K562 (cell line): ENCODE data around the gene TNPO3. TPM values are rescaled to one million over a fixed set of nuclear protein-coding genes. Genes with fewer than 3 reads are reported as not detected.
A peak's percentile ranks its signal among the peaks of the same experiment; 100 is the strongest.

Source experiments
- ATAC-seq: fragments of 200-7000 bp; cut with Tn5 transposase; 3 replicates; pipeline ENCODE4 v1.9.1; 2020; ENCODE audit warnings: moderate library complexity
- BruUV-seq: library from RNA; stranded (reverse); fragments of 400-500 nt; replicated peaks from 2 replicates; lab custom pipeline; 2021; lab: Mats Ljungman, UMichigan
- CTCF ChIA-PET: fragments of 300-600 bp; formaldehyde crosslinking; extraction: SDS; loops from one replicate; lab custom pipeline; 2021; ENCODE audit warnings: low intra/inter-chr PET ratio; lab: Yijun Ruan, JAX
- POLR2A ChIA-PET: fragments of 300-600, 350-650 bp; sonication (Branson Sonifier 250); formaldehyde crosslinking; extraction: SDS; loops from one replicate; lab custom pipeline; 2021; ENCODE audit warnings: antibody characterized with exemption, inconsistent platforms; lab: Yijun Ruan, JAX
- DNase-seq, 4 experiments: peaks; one replicate each; pipeline versions ENCODE4 v3.0.0 to v3.0.0-alpha.2; 2011 to 2018; ENCODE audit warnings: low spot score in 3 of 4, mixed read lengths in 3 of 4; ENCODE audit errors: extremely low read depth in 1 of 4
- FAIRE-seq: peaks from 2 replicates; lab custom pipeline; 2011; peaks lifted over from hg19 to GRCh38; lab: Jason Lieb, UNC
- H2AFZ ChIP-seq: 2 replicates; pipeline ENCODE4 v1.6.0; 2011; ENCODE audit warnings: low read depth, low read length, control low read depth, inconsistent platforms
- H3K27ac ChIP-seq: fragments of 200-600 bp; 3 replicates; pipeline ENCODE4 v1.8.0; 2011; ENCODE audit warnings: low read depth, mild to moderate bottlenecking, control low read depth, inconsistent platforms, low read length, moderate library complexity, mixed read lengths; ENCODE audit errors: extremely low read depth
- H3K27me3 ChIP-seq, 2 experiments: fragments of 300-600 bp in 1 of 2; 2 replicates in 1 of 2; 3 replicates in 1 of 2; pipeline versions ENCODE4 v1.6.0 to v1.8.0; 2011; ENCODE audit warnings: inconsistent platforms in 2 of 2, low read length in 2 of 2, mild to moderate bottlenecking in 1 of 2, mixed read lengths in 1 of 2, moderate library complexity in 1 of 2; ENCODE audit not compliant: control insufficient read depth in 2 of 2, insufficient read depth in 2 of 2
- H3K36me3 ChIP-seq: fragments of 300-600 bp; 3 replicates; pipeline ENCODE4 v1.8.0; 2011; ENCODE audit warnings: mild to moderate bottlenecking, low read length, inconsistent platforms; ENCODE audit not compliant: control insufficient read depth, insufficient read depth
- H3K4me1 ChIP-seq, 2 experiments: fragments of 200-600 bp in 1 of 2; replicated peaks in 1 of 2; 2 replicates in 1 of 2; 3 replicates in 1 of 2; pipeline versions ENCODE4 v1.5.1 to v1.8.0; 2011; ENCODE audit warnings: inconsistent platforms in 2 of 2, low read length in 2 of 2, mild to moderate bottlenecking in 1 of 2, mixed read lengths in 1 of 2, moderate library complexity in 1 of 2; ENCODE audit not compliant: control insufficient read depth in 2 of 2, insufficient read depth in 2 of 2
- H3K4me2 ChIP-seq: 2 replicates; pipeline ENCODE4 v1.6.1; 2011; ENCODE audit warnings: low read length, control low read depth, inconsistent platforms, mixed read lengths; ENCODE audit not compliant: insufficient read depth
- H3K4me3 ChIP-seq: fragments of 200-600 bp; sonication (generic), shearing (Covaris generic); 2 replicates; pipeline ENCODE4 v1.5.1; 2016; ENCODE audit warnings: control low read depth, inconsistent platforms
- H3K79me2 ChIP-seq: fragments of 200-600 bp; 3 replicates; pipeline ENCODE4 v1.8.0; 2011; ENCODE audit warnings: low read length, inconsistent platforms; ENCODE audit not compliant: control insufficient read depth, insufficient read depth
- H3K9ac ChIP-seq, 2 experiments: 2 replicates each; pipeline versions ENCODE4 v1.6.0 to v1.6.1; 2011; ENCODE audit warnings: low read depth in 2 of 2, low read length in 2 of 2, control low read depth in 1 of 2, inconsistent platforms in 1 of 2, mild to moderate bottlenecking in 1 of 2, mixed read lengths in 1 of 2; ENCODE audit not compliant: insufficient read depth in 1 of 2
- H3K9me1 ChIP-seq: one replicate; pipeline ENCODE4 v1.6.0; 2011; ENCODE audit warnings: inconsistent platforms, mild to moderate bottlenecking, low read length, moderate library complexity; ENCODE audit not compliant: control insufficient read depth, insufficient read depth
- H3K9me3 ChIP-seq: replicated peaks from 2 replicates; pipeline ENCODE4 v1.5.1; 2011; ENCODE audit warnings: low read depth, low read length, inconsistent platforms; ENCODE audit not compliant: control insufficient read depth, insufficient read depth
- H4K20me1 ChIP-seq: replicated peaks from 2 replicates; pipeline ENCODE4 v1.6.1; 2011; ENCODE audit warnings: low read length, inconsistent platforms, mixed read lengths; ENCODE audit not compliant: control insufficient read depth, insufficient read depth
- C11orf30 ChIP-seq: fragments of 450-650 bp; IDR thresholded peaks from 2 replicates; pipeline ENCODE4 v1.6.1; 2016; ENCODE audit warnings: low read depth, mild to moderate bottlenecking
- CEBPB ChIP-seq: fragments of 450-650 bp; IDR thresholded peaks from 2 replicates; pipeline ENCODE4 v1.6.1; 2016; ENCODE audit warnings: missing genetic modification characterization, missing compliant biosample characterization
- CEBPG ChIP-seq, 3 experiments: fragments of 200-800 bp in 1 of 3; sonication (Bioruptor generic) in 1 of 3; sonication (generic) in 1 of 3; formaldehyde crosslinking in 1 of 3; IDR thresholded peaks in 2 of 3; conservative IDR thresholded peaks in 1 of 3; 2 replicates each; pipeline versions ENCODE4 v1.6.1 to v1.8.0; 2016 to 2022; ENCODE audit warnings: missing compliant biosample characterization in 2 of 3, missing genetic modification characterization in 2 of 3, mild to moderate bottlenecking in 1 of 3, missing genetic modification reagents in 1 of 3
- KDM2B ChIP-seq: fragments of 250-450 bp; sonication (Bioruptor Pico); IDR thresholded peaks from 2 replicates; pipeline ENCODE4 v1.8.0; 2021; ENCODE audit warnings: mild to moderate bottlenecking, moderate library complexity
- RFX1 ChIP-seq: fragments of 450-650 bp; IDR thresholded peaks from 2 replicates; pipeline ENCODE4 v1.6.1; 2016; ENCODE audit warnings: mild to moderate bottlenecking, moderate library complexity
- TAF1 ChIP-seq: IDR thresholded peaks from 2 replicates; pipeline ENCODE4 v1.6.1; 2011; ENCODE audit warnings: mild to moderate bottlenecking, low read length, moderate library complexity; ENCODE audit not compliant: insufficient read depth, control insufficient read depth, severe bottlenecking; ENCODE audit errors: extremely low read depth
- TAF7 ChIP-seq: fragments of 450-650 bp; IDR thresholded peaks from 2 replicates; pipeline ENCODE4 v1.6.1; 2016; ENCODE audit warnings: missing genetic modification characterization, missing compliant biosample characterization
- TRIM25 ChIP-seq: fragments of 450-650 bp; IDR thresholded peaks from 2 replicates; pipeline ENCODE4 v1.7.0; 2016; ENCODE audit warnings: borderline replicate concordance
- U2AF1 ChIP-seq: fragments of 200-400 bp; formaldehyde crosslinking; optimal IDR thresholded peaks from 2 replicates; pipeline ENCODE3; 2017; ENCODE audit warnings: mild to moderate bottlenecking, low read depth, low read length, moderate library complexity
- USF1 ChIP-seq: sonication (generic); formaldehyde crosslinking; IDR thresholded peaks from 2 replicates; pipeline ENCODE4 v1.9.0; 2022; ENCODE audit warnings: mild to moderate bottlenecking, missing genetic modification reagents
- ZNF232 ChIP-seq: sonication (generic); formaldehyde crosslinking; IDR thresholded peaks from 2 replicates; pipeline ENCODE4 v1.8.0; 2022; ENCODE audit warnings: mild to moderate bottlenecking, missing genetic modification reagents
- ZNF316 ChIP-seq: fragments of 450-650 bp; IDR thresholded peaks from 2 replicates; pipeline ENCODE4 v1.6.1; 2016
- WGBS: fragments of 100-300 bp; shearing (Covaris generic); methylation state at CpG from one replicate; pipeline ENCODE4 v1.1.6; 2016; ENCODE audit warnings: low coverage, mixed read lengths; ENCODE audit not compliant: insufficient coverage; ENCODE audit errors: missing lambda C conversion rate; 5-methylcytosine and 5-hydroxymethylcytosine counted together
- in situ Hi-C: fragments of 300-500 bp; cut with MboI; formaldehyde crosslinking; loops from 4 replicates; pipeline ENCODE4 v1.15.0; 2018; ENCODE audit warnings: inconsistent platforms, mixed read lengths
- intact Hi-C: fragments of 100-400 bp; cut with micrococcal nuclease; formaldehyde crosslinking; loops from 2 replicates; pipeline ENCODE4 v1.14.2; 2022
- polyA plus RNA-seq, 8 experiments: library from polyadenylated mRNA; depleted of rRNA in 4 of 8; stranded (reverse) in 5 of 8; unstranded in 3 of 8; fragments of >200 nt; fragmentation: Nextera tagmentation in 2 of 8; fragmentation: Illumina TruSeq in 1 of 8; extraction: Ambion mirVana in 2 of 8; extraction: Trizol in 1 of 8; gene quantifications; 2 replicates each; pipeline versions ENCODE4 v1.2.1 to v1.2.3, GENCODE V29; 2011 to 2014; ENCODE audit warnings: inconsistent platforms in 1 of 8, missing spikeins in 1 of 8
- total RNA-seq, 7 experiments: library from RNA; depleted of rRNA in 6 of 7; stranded (reverse); fragments of >200 nt in 6 of 7; fragmentation: Illumina TruSeq in 2 of 7; extraction: Trizol in 2 of 7; gene quantifications; 2 replicates each; pipeline versions ENCODE4 v1.2.1 to v1.2.3, GENCODE V29; 2011 to 2021; ENCODE audit warnings: low replicate concordance in 1 of 7

Gene TNPO3
- total and polyA plus RNA-seq, 9 of the 15 experiments (the other 6 are each of a cell fraction or from before 2014, with no cell fraction given) = 35.8 to 125 (median 110) TPM

- no TSS peak for BruUV-seq
- no peak overlapping the region for H3K4me3 ChIP-seq
- POLR2A ChIA-PET = interaction anchor here (0.8 to 1.6 kb wide), 5 partner anchors 8 to 17 kb away, joined by 3 to 4 read pairs (median 3); no protein-coding TSS in a partner anchor
- peaks cover 3% of the 10 kb centered on the region for H3K9me1 ChIP-seq
- no peak overlapping the region for H2AFZ ChIP-seq
- peaks cover 10% of the 10 kb centered on the region; the same call in 1 of the 2 replicates for H4K20me1 ChIP-seq
- no peaks in the 10 kb centered on the region for H3K9me3 ChIP-seq
- peaks cover 88% of the 10 kb centered on the region for H3K79me2 ChIP-seq
- no peak overlapping the region for H3K9ac ChIP-seq
- in situ Hi-C loops = no loop called here
- H3K27me3 ChIP-seq = no peaks in the 10 kb centered on the region
- CTCF ChIA-PET = no interaction called here
- H3K4me2 ChIP-seq = no peak overlapping the region
- peak; percentile 51 for TF ChIP-seq C11orf30
- TF ChIP-seq TAF1 = no peak
- peak; percentile 78 for TF ChIP-seq ZNF316
- no peak for TF ChIP-seq U2AF1
- TF ChIP-seq ZNF232 (CRISPR knock-in tag) = no peak
- no peak for TF ChIP-seq KDM2B (CRISPR knock-in tag)
- FAIRE-seq (peak; percentile 23), DNase-seq (no peak), ATAC-seq (no peak)
- no peaks in the 10 kb centered on the region for H3K4me1 ChIP-seq
- intact Hi-C loops = no loop called here
- no peak overlapping the region for H3K27ac ChIP-seq
- H3K36me3 ChIP-seq = peaks cover 74% of the 10 kb centered on the region
- WGBS = 96% methylated on average over 1 of the region's 1 CpG
These were observed 22.9 kb downstream of the TNPO3 start for GRCh38 chr7:129032017-129032416.

GRCh38 chr7:129030440-129030839 lies 24.5 kb downstream of the TNPO3 start:
- Histone ChIP-seq H3K27ac (no peak overlapping the region), H4K20me1 (peaks cover 10% of the 10 kb centered on the region; the same call in 1 of the 2 replicates), H3K4me2 (no peak overlapping the region), H3K4me3 (no peak overlapping the region), H3K36me3 (peaks cover 62% of the 10 kb centered on the region), H3K27me3 (no peaks in the 10 kb centered on the region), H3K4me1 (no peaks in the 10 kb centered on the region), H3K9me1 (peaks cover 3% of the 10 kb centered on the region), H3K9ac (no peak overlapping the region), H2AFZ (no peak overlapping the region), H3K9me3 (no peaks in the 10 kb centered on the region), H3K79me2 (peaks cover 87% of the 10 kb centered on the region)
- DNase-seq = no peak
- WGBS = 93% methylated on average over 3 of the region's 3 CpGs
- POLR2A ChIA-PET = interaction anchor here (1.1 to 1.6 kb wide), 2 partner anchors 11 to 17 kb away, joined by 3 read pairs; no protein-coding TSS in a partner anchor
- BruUV-seq = no TSS peak
- in situ Hi-C loops (no loop called here), intact Hi-C loops (no loop called here)
- CTCF ChIA-PET = no interaction called here
- no peak for FAIRE-seq
- ATAC-seq = no peak
- peak; percentile 42 for TF ChIP-seq CEBPB (tag)
- no peak for TF ChIP-seq TAF7 (tag)
- TF ChIP-seq CEBPG (CRISPR knock-in tag; IDR thresholded peaks at IDR 0.05) = no peak
- TF ChIP-seq CEBPG (tag; conservative IDR thresholded peaks at IDR 0.05 in 1 of 2, IDR thresholded peaks at IDR 0.05 in 1 of 2) = 0 out of 4 replicates have a peak, but pooled peaks of 1 of the 2 experiments have one; percentile 25
- TF ChIP-seq USF1 (CRISPR knock-in tag) = no peak
- peak; percentile 56 for TF ChIP-seq RFX1
- no peak for TF ChIP-seq TRIM25
